HG03432 (cell line): ENCODE results near the gene OR4D5.

Experiments
- ATAC-seq: cut with Tn5 transposase; IDR thresholded peaks from one replicate; pipeline ENCODE4 v1.9.1; 2021; ENCODE audit warnings: mild to moderate bottlenecking, moderate library complexity; ENCODE audit not compliant: unreplicated experiment

Gene OR4D5

GRCh38 chr11:123939317-123939716 lies at the start of gene OR4D5:
Gene OR4D5 (plus strand): TSS chr11:123939617. CDS start chr11:123939617, 0 bp downstream.
- no peak for ATAC-seq

- ATAC-seq, result no peak
Measured at GRCh38 chr11:123892031-123892430, 47.4 kb upstream of the OR4D5 start.

- ATAC-seq, result no peak
Measured at GRCh38 chr11:123899792-123900191, 39.6 kb upstream of the OR4D5 start.

GRCh38 chr11:123901867-123902266 lies 37.5 kb upstream of the OR4D5 start, which contains the start of gene OR8D4:
Gene OR8D4 (plus strand): TSS chr11:123902167. CDS start chr11:123906432, 4,265 bp downstream.
- ATAC-seq, result no peak

- peak; percentile 93 for ATAC-seq
Measured at GRCh38 chr11:123903932-123904331, 35.5 kb upstream of the OR4D5 start.

GRCh38 chr11:123904932-123905331 lies 34.5 kb upstream of the OR4D5 start:
- ATAC-seq, result no peak

- no peak for ATAC-seq
Measured at GRCh38 chr11:123905826-123906225, 33.6 kb upstream of the OR4D5 start.

GRCh38 chr11:123920943-123921342 lies 18.5 kb upstream of the OR4D5 start:
- no peak for ATAC-seq

- no peak for ATAC-seq
Measured at GRCh38 chr11:123924027-123924426, 15.4 kb upstream of the OR4D5 start.

GRCh38 chr11:123942413-123942812 lies 3.0 kb downstream of the OR4D5 start:
- no peak for ATAC-seq

- ATAC-seq, result no peak
Measured at GRCh38 chr11:123943738-123944137, 4.3 kb downstream of the OR4D5 start, which contains the start of gene OR6T1. Gene OR6T1 (minus strand): TSS chr11:123943838. CDS start chr11:123943838, 0 bp downstream.

GRCh38 chr11:123945132-123945531 lies 5.7 kb downstream of the OR4D5 start:
- no peak for ATAC-seq

- ATAC-seq, result no peak
Measured at GRCh38 chr11:123956752-123957151, 17.3 kb downstream of the OR4D5 start.

- no peak for ATAC-seq
Measured at GRCh38 chr11:123973816-123974215, 34.4 kb downstream of the OR4D5 start.

- ATAC-seq, result no peak
Measured at GRCh38 chr11:123976770-123977560, 37.5 kb downstream of the OR4D5 start.

GRCh38 chr11:123977731-123978347 lies 38.4 kb downstream of the OR4D5 start, which contains the start of gene OR10S1:
Gene OR10S1 (minus strand): TSS chr11:123977781. CDS start chr11:123977664, 117 bp downstream.
- ATAC-seq, result no peak

- ATAC-seq, result no peak
Measured at GRCh38 chr11:123979311-123979710, 39.9 kb downstream of the OR4D5 start.
